Calu3 (cell line): ENCODE results near the gene PHF2. TPM values are rescaled to one million over a fixed set of nuclear protein-coding genes. Genes with fewer than 3 reads are reported as not detected.

Source experiments
- BruUV-seq: library from RNA; stranded (reverse); fragments of 400-500 nt; replicated peaks from 2 replicates; lab custom pipeline; 2021; lab: Mats Ljungman, UMichigan
- CTCF ChIA-PET: fragments of 300-600 bp; sonication (Branson Sonifier 250); formaldehyde crosslinking; loops from one replicate; lab custom pipeline; 2022; ENCODE audit warnings: antibody characterized with exemption; lab: Charles Lee
- DNase-seq: peaks from one replicate; pipeline ENCODE4 v3.0.0; 2022
- H3K27ac Mint-ChIP-seq: one replicate; pipeline ENCODE4 v1.8.0; 2022; ENCODE audit warnings: mixed read lengths; ENCODE audit not compliant: unreplicated experiment
- H3K27me3 Mint-ChIP-seq: one replicate; pipeline ENCODE4 v1.8.0; 2022; ENCODE audit warnings: mixed read lengths; ENCODE audit not compliant: unreplicated experiment
- H3K36me3 Mint-ChIP-seq: one replicate; pipeline ENCODE4 v1.8.0; 2022; ENCODE audit warnings: mild to moderate bottlenecking, moderate library complexity, mixed read lengths; ENCODE audit not compliant: insufficient read depth, unreplicated experiment
- H3K4me1 Mint-ChIP-seq: one replicate; pipeline ENCODE4 v1.8.0; 2022; ENCODE audit warnings: mild to moderate bottlenecking, low read depth, mixed read lengths; ENCODE audit not compliant: unreplicated experiment
- H3K4me3 Mint-ChIP-seq: one replicate; pipeline ENCODE4 v1.8.0; 2022; ENCODE audit warnings: mild to moderate bottlenecking, low read depth, moderate library complexity, mixed read lengths; ENCODE audit not compliant: unreplicated experiment
- H3K9me3 Mint-ChIP-seq: one replicate; pipeline ENCODE4 v1.8.0; 2022; ENCODE audit warnings: low read depth, mixed read lengths; ENCODE audit not compliant: unreplicated experiment
- intact Hi-C: fragments of 100-400 bp; cut with micrococcal nuclease; formaldehyde crosslinking; loops from one replicate; pipeline ENCODE4 v1.10.0; 2022; ENCODE audit not compliant: unreplicated experiment
- total RNA-seq: library from RNA; stranded (reverse); gene quantifications from 2 replicates; pipeline ENCODE4 v1.2.3, GENCODE V29; 2022
- TF ChIP-seq, protein P1 (sequence below): fragments of 200-600 bp; IDR thresholded peaks from one replicate; pipeline ENCODE4 v1.8.0; 2022; ENCODE audit warnings: antibody characterized with exemption; ENCODE audit not compliant: unreplicated experiment

Gene PHF2
- total RNA-seq, 1 experiment from 2014 or later: 13.9 TPM

DNA sequence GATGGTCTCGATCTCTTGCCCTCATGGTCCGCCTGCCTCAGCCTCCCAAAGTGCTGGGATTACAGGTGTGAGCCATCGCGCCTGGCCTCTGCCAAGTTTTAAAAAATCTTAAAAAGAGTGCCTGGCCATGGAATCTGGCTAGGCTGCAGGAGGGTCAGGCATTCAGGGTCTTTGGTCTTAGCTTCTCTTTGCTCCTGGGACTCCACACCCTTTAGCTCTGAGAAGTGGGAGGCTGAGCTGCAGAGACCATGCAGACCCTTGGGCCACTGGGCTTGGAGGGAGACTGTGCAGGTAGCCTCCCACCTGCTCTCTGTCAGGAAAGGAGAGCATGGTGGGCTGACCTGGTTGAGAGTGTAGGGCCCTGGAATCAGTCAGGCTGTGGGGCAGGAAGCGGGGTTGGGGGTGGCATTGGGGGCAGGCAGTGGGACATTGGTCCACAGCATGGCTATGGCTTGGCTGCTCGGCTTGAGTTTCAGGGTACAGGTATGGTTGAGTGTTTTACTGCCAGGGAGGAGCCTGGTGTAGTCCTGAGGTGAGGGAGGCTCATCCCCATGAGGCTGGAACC lies 20.8 kb downstream of the PHF2 start:
- no peaks in the 10 kb centered on the region for H3K9me3 Mint-ChIP-seq
- no peaks in the 10 kb centered on the region for H3K27me3 Mint-ChIP-seq
- intact Hi-C loops: no loop called here
- BruUV-seq: no TSS peak
- no peak overlapping the region for H3K4me3 Mint-ChIP-seq
- DNase-seq: no peak
- no peaks in the 10 kb centered on the region for H3K36me3 Mint-ChIP-seq
- peaks cover 20% of the 10 kb centered on the region for H3K4me1 Mint-ChIP-seq
- H3K27ac Mint-ChIP-seq: no peak overlapping the region
- TF ChIP-seq, protein P1, sequence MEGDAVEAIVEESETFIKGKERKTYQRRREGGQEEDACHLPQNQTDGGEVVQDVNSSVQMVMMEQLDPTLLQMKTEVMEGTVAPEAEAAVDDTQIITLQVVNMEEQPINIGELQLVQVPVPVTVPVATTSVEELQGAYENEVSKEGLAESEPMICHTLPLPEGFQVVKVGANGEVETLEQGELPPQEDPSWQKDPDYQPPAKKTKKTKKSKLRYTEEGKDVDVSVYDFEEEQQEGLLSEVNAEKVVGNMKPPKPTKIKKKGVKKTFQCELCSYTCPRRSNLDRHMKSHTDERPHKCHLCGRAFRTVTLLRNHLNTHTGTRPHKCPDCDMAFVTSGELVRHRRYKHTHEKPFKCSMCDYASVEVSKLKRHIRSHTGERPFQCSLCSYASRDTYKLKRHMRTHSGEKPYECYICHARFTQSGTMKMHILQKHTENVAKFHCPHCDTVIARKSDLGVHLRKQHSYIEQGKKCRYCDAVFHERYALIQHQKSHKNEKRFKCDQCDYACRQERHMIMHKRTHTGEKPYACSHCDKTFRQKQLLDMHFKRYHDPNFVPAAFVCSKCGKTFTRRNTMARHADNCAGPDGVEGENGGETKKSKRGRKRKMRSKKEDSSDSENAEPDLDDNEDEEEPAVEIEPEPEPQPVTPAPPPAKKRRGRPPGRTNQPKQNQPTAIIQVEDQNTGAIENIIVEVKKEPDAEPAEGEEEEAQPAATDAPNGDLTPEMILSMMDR: no peak
- CTCF ChIA-PET: no interaction called here

DNA sequence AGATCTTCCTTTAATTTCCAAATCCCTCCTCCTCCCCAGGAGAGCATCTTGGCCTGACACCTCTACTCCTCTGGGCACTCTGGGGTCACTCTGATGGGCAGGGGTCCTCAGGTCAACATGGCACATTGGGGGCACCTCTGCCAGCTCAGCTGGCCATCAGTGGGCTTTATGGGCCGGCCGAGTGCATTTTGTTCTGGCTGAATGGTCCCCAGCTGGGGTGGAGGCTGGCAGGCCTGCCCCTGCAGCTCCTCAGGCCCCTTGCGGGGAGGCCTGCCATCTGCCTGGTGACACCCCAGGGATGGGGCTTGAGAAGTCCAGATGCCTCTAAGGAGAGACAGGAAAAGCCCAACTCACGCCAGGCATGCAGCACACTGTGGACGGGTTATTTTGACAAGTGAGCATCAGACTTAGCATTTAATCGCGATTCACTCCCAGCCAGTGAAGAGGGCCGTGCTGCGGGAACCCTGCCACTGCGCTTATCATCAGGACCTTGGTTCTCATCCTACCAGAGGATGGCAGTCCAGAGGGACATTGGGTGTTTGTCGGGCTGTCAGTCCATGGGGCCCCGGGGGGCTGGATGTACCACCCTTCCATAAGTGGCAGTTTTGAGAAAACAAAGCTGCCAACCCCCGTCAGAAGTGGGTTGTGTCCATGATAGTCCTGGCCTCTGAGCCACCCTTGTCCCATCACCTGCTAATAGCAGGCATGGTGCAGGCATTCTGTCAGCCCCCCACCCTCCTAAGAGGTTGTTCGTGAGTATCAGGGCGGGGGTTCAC lies 21.7 kb downstream of the PHF2 start:
- H3K4me3 Mint-ChIP-seq: no peak overlapping the region
- peaks cover 20% of the 10 kb centered on the region for H3K4me1 Mint-ChIP-seq
- CTCF ChIA-PET: no interaction called here
- BruUV-seq: no TSS peak
- H3K27ac Mint-ChIP-seq: no peak overlapping the region
- TF ChIP-seq, protein P1: no peak
- intact Hi-C loops: no loop called here
- no peaks in the 10 kb centered on the region for H3K9me3 Mint-ChIP-seq
- no peaks in the 10 kb centered on the region for H3K36me3 Mint-ChIP-seq
- no peak for DNase-seq
- H3K27me3 Mint-ChIP-seq: no peaks in the 10 kb centered on the region

DNA sequence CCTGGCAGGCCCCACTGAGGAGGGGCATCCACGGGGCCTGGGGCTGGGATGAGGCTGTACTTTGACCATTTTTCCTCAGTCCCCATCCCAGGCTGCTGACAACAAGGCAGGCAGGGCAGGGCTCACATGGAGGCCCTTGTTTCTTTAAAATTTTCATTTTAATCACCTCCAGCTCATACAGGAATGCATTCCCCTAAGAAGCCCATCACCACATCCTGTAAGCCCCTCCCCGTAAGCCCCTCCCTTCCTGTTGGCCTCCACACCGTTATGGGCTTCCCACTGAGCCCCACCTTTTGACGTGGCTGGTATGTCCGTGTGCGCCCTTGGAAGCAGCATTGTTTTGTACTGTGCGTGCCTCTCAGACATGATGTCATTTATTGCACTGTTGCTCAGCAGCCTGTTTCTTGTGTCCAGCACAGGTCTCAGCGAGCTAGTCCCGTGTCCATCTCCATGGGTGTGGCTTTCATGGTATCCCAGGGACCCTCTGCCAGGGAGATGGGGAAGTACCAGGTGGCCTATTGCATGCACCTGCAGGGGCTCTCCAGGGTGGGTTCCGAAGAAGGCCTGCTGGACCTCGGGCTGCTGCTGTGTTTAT lies 22.4 kb downstream of the PHF2 start:
- CTCF ChIA-PET: no interaction called here
- no peak for DNase-seq
- BruUV-seq: no TSS peak
- intact Hi-C loops: no loop called here
- no peak overlapping the region for H3K27ac Mint-ChIP-seq
- H3K27me3 Mint-ChIP-seq: no peaks in the 10 kb centered on the region
- TF ChIP-seq, protein P1: no peak
- H3K36me3 Mint-ChIP-seq: no peaks in the 10 kb centered on the region
- no peaks in the 10 kb centered on the region for H3K9me3 Mint-ChIP-seq
- H3K4me3 Mint-ChIP-seq: no peak overlapping the region
- peaks cover 20% of the 10 kb centered on the region for H3K4me1 Mint-ChIP-seq

GRCh38 chr9:93599571-93600403 lies 23.4 kb downstream of the PHF2 start:
- no TSS peak for BruUV-seq
- Mint-ChIP-seq H3K27ac (no peak overlapping the region), H3K9me3 (no peaks in the 10 kb centered on the region), H3K4me3 (peak overlapping the region; percentile 11), H3K36me3 (no peaks in the 10 kb centered on the region), H3K4me1 (peaks cover 20% of the 10 kb centered on the region), H3K27me3 (no peaks in the 10 kb centered on the region)
- CTCF ChIA-PET: interaction anchor here (1.0 to 1.2 kb wide), 2 partner anchors 33 to 397 kb away, joined by 3 read pairs; no protein-coding TSS in a partner anchor
- peak; percentile 8 for DNase-seq
- TF ChIP-seq, protein P1: no peak
- intact Hi-C loops: no loop called here
